ENCODE data around the gene MYO1D. TPM values are rescaled to one million over a fixed set of nuclear protein-coding genes. Genes with fewer than 3 reads are reported as not detected.
"Not testable (repeated sequence)": the region's sequence is repeated elsewhere in the genome, so short reads cannot be mapped to it uniquely, and the experiment has no call there.

MYO1D gene
- total RNA-seq, 1 experiment from 2014 or later = 40.8 TPM

- no TSS peak for BruUV-seq (replicated peaks)
- POLR2A ChIA-PET (ENCODE audit: unreplicated experiment) = no interaction called here
These were observed 348.1 kb downstream of the MYO1D start for GRCh38 chr17:32528825-32529224.

GRCh38 chr17:32527146-32527545 is 349.8 kb downstream of the MYO1D start:
- BruUV-seq (replicated peaks) = no TSS peak
- DNase-seq = no peak
- Histone ChIP-seq H3K4me2 (no peak overlapping the region), H3K9me2 (ENCODE audit: insufficient read depth) (no peaks in the 10 kb centered on the region), H3K79me2 (ENCODE audit: low read depth) (no peaks in the 10 kb centered on the region), H3F3A (ENCODE audit: insufficient read depth, low read depth) (no peaks in the 10 kb centered on the region), H3K36me3 (ENCODE audit: low read depth) (no peaks in the 10 kb centered on the region), H3K27ac (no peak overlapping the region), H4K20me1 (ENCODE audit: insufficient read depth) (no peaks in the 10 kb centered on the region; the same call in 1 of the 2 replicates), H2AFZ (no peak overlapping the region), H3K9me3 (ENCODE audit: insufficient read depth, low read depth) (no peaks in the 10 kb centered on the region), H3K4me1 (replicated peaks; ENCODE audit: insufficient read depth) (no peaks in the 10 kb centered on the region), H3K27me3 (ENCODE audit: insufficient read depth, low read depth) (no peaks in the 10 kb centered on the region), H3K4me3 (no peak overlapping the region)
- TF ChIP-seq CTCF (conservative IDR thresholded peaks at IDR 0.05) = no peak
- TF ChIP-seq EZH2 (IDR thresholded peaks at IDR 0.05; ENCODE audit: low read depth) = no peak
- intact Hi-C loops (cut with micrococcal nuclease; ENCODE audit: unreplicated experiment) = no loop called here
- ChIA-PET POLR2A (ENCODE audit: unreplicated experiment) (no interaction called here), CTCF (no interaction called here)

More at GRCh38 chr17:32528825-32529224, 348.1 kb downstream of the MYO1D start:
- Histone ChIP-seq H3K4me2 (no peak overlapping the region), H3K27me3 (ENCODE audit: insufficient read depth, low read depth) (no peaks in the 10 kb centered on the region), H3F3A (ENCODE audit: insufficient read depth, low read depth) (no peaks in the 10 kb centered on the region), H3K9me3 (ENCODE audit: insufficient read depth, low read depth) (no peaks in the 10 kb centered on the region), H4K20me1 (ENCODE audit: insufficient read depth) (no peaks in the 10 kb centered on the region; the same call in 1 of the 2 replicates), H3K79me2 (ENCODE audit: low read depth) (no peaks in the 10 kb centered on the region), H3K9me2 (ENCODE audit: insufficient read depth) (no peaks in the 10 kb centered on the region), H3K4me3 (no peak overlapping the region), H3K27ac (no peak overlapping the region), H3K36me3 (ENCODE audit: low read depth) (no peaks in the 10 kb centered on the region), H3K4me1 (replicated peaks; ENCODE audit: insufficient read depth) (no peaks in the 10 kb centered on the region), H2AFZ (no peak overlapping the region)
- TF ChIP-seq CTCF (conservative IDR thresholded peaks at IDR 0.05) = no peak
- no peak for TF ChIP-seq EZH2 (IDR thresholded peaks at IDR 0.05; ENCODE audit: low read depth)
- intact Hi-C loops (cut with micrococcal nuclease; ENCODE audit: unreplicated experiment) = no loop called here
- DNase-seq = no peak
- CTCF ChIA-PET = no interaction called here

- Histone ChIP-seq H3K4me2 (no peak overlapping the region), H4K20me1 (ENCODE audit: insufficient read depth) (no peaks in the 10 kb centered on the region; the same call in 1 of the 2 replicates), H3K27ac (no peak overlapping the region), H3K79me2 (ENCODE audit: low read depth) (no peaks in the 10 kb centered on the region), H2AFZ (no peak overlapping the region), H3K9me3 (ENCODE audit: insufficient read depth, low read depth) (no peaks in the 10 kb centered on the region), H3K27me3 (ENCODE audit: insufficient read depth, low read depth) (no peaks in the 10 kb centered on the region), H3K9me2 (ENCODE audit: insufficient read depth) (no peaks in the 10 kb centered on the region), H3K36me3 (ENCODE audit: low read depth) (no peaks in the 10 kb centered on the region), H3F3A (ENCODE audit: insufficient read depth, low read depth) (no peaks in the 10 kb centered on the region), H3K4me1 (replicated peaks; ENCODE audit: insufficient read depth) (no peaks in the 10 kb centered on the region), H3K4me3 (no peak overlapping the region)
- CTCF ChIA-PET = no interaction called here
- BruUV-seq (replicated peaks) = no TSS peak
- DNase-seq = no peak
- intact Hi-C loops (cut with micrococcal nuclease; ENCODE audit: unreplicated experiment) = no loop called here
- TF ChIP-seq CTCF (conservative IDR thresholded peaks at IDR 0.05) (no peak), EZH2 (IDR thresholded peaks at IDR 0.05; ENCODE audit: low read depth) (no peak)
- POLR2A ChIA-PET (ENCODE audit: unreplicated experiment) = no interaction called here
These were observed 351.8 kb downstream of the MYO1D start for GRCh38 chr17:32525122-32525521.

GRCh38 chr17:32524553-32524880 is 352.4 kb downstream of the MYO1D start:
- H3K9me3 ChIP-seq (ENCODE audit: insufficient read depth, low read depth); intact Hi-C loops (cut with micrococcal nuclease; ENCODE audit: unreplicated experiment); H3K9me2 ChIP-seq (ENCODE audit: insufficient read depth); H4K20me1 ChIP-seq (ENCODE audit: insufficient read depth); H3K4me1 ChIP-seq (replicated peaks; ENCODE audit: insufficient read depth); H3K27me3 ChIP-seq (ENCODE audit: insufficient read depth, low read depth); H3K79me2 ChIP-seq (ENCODE audit: low read depth); H3K36me3 ChIP-seq (ENCODE audit: low read depth); POLR2A ChIA-PET (ENCODE audit: unreplicated experiment); H3K4me3 ChIP-seq; BruUV-seq (replicated peaks); H3K4me2 ChIP-seq; DNase-seq; CTCF ChIA-PET; H2AFZ ChIP-seq; H3K27ac ChIP-seq; H3F3A ChIP-seq (ENCODE audit: insufficient read depth, low read depth): not testable (repeated sequence)
